Fibroblast of lung (primary cell): ENCODE measurements around the gene TFE3. TPM values are rescaled to one million over a fixed set of nuclear protein-coding genes. Genes with fewer than 3 reads are reported as not detected.

Source experiments
- DNase-seq, 2 donors: peaks; one replicate each; pipeline versions ENCODE4 v3.0.0 to v3.0.0-alpha.2; 2010; ENCODE audit warnings: low read depth in 2 of 2
- H2AFZ ChIP-seq: 2 replicates; pipeline ENCODE4 v1.5.1; 2012; ENCODE audit warnings: low read length, control low read depth, inconsistent platforms
- H3K27ac ChIP-seq: 2 replicates; pipeline ENCODE4 v1.5.1; 2011; ENCODE audit warnings: low read length, control low read depth; ENCODE audit not compliant: insufficient read depth
- H3K27me3 ChIP-seq: 2 replicates; pipeline ENCODE4 v1.5.1; 2011; ENCODE audit warnings: mild to moderate bottlenecking, low read length; ENCODE audit not compliant: control insufficient read depth, insufficient read depth
- H3K36me3 ChIP-seq: 2 replicates; pipeline ENCODE4 v1.5.1; 2011; ENCODE audit warnings: low read length; ENCODE audit not compliant: control insufficient read depth, insufficient read depth
- H3K4me1 ChIP-seq: 2 replicates; pipeline ENCODE4 v1.5.1; 2011; ENCODE audit warnings: low read length; ENCODE audit not compliant: control insufficient read depth, insufficient read depth; ENCODE audit errors: extremely low read depth
- H3K4me2 ChIP-seq: 2 replicates; pipeline ENCODE4 v1.5.1; 2011; ENCODE audit warnings: low read length, control low read depth; ENCODE audit not compliant: insufficient read depth; ENCODE audit errors: extremely low read depth
- H3K4me3 ChIP-seq, 4 experiments: fragments of 200-600 bp in 1 of 4; sonication (generic) in 1 of 4; replicated peaks in 1 of 4; 2 replicates each; pipeline ENCODE4 v1.5.1; 2011 to 2016; ENCODE audit warnings: low read length in 4 of 4, low read depth in 3 of 4, mild to moderate bottlenecking in 3 of 4, control low read depth in 2 of 4, inconsistent platforms in 1 of 4, mixed read lengths in 1 of 4; ENCODE audit not compliant: insufficient read depth in 1 of 4; ENCODE audit errors: control extremely low read depth in 1 of 4
- H3K79me2 ChIP-seq: 2 replicates; pipeline ENCODE4 v1.5.1; 2012; ENCODE audit warnings: mild to moderate bottlenecking, low read length, inconsistent platforms; ENCODE audit not compliant: control insufficient read depth, insufficient read depth
- H3K9ac ChIP-seq: 2 replicates; pipeline ENCODE4 v1.5.1; 2011; ENCODE audit warnings: mild to moderate bottlenecking, low read length, control low read depth; ENCODE audit not compliant: insufficient read depth
- H3K9me3 ChIP-seq: 2 replicates; pipeline ENCODE4 v1.5.1; 2012; ENCODE audit warnings: low read depth, low read length; ENCODE audit not compliant: control insufficient read depth, insufficient read depth
- H4K20me1 ChIP-seq: 2 replicates; pipeline ENCODE4 v1.5.1; 2011; ENCODE audit warnings: low read length; ENCODE audit not compliant: control insufficient read depth, insufficient read depth; ENCODE audit errors: extremely low read depth
- CTCF ChIP-seq, 2 donors: IDR thresholded peaks in 1 of 2; conservative IDR thresholded peaks in 1 of 2; 1 replicate in 1 of 2; 2 replicates in 1 of 2; pipeline ENCODE4 v1.5.1; 2011 to 2012; ENCODE audit warnings: low read length in 2 of 2, control low read depth in 1 of 2, inconsistent platforms in 1 of 2, low read depth in 1 of 2, mild to moderate bottlenecking in 1 of 2
- EZH2 ChIP-seq: IDR thresholded peaks from 2 replicates; pipeline ENCODE4 v1.5.1; 2012; ENCODE audit warnings: low read length, control low read depth, mild to moderate bottlenecking; ENCODE audit errors: missing control alignments
- polyA plus RNA-seq, 2 donors: library from polyadenylated mRNA; depleted of rRNA in 1 of 2; stranded (reverse) in 1 of 2; unstranded in 1 of 2; fragments of >200 nt; gene quantifications; 2 replicates each; pipeline ENCODE4 v1.2.1, GENCODE V29; 2011 to 2012; ENCODE audit warnings: missing spikeins in 1 of 2
- total RNA-seq: library from RNA; depleted of rRNA; stranded (reverse); fragments of >200 nt; gene quantifications from 2 replicates; pipeline ENCODE4 v1.2.1, GENCODE V29; 2014

TFE3 gene
- total and polyA plus RNA-seq, 2 donors (not counting 1 experiment from before 2014, with no cell fraction given), result 18.9 to 36.8 TPM

GRCh38 chrX:49061490-49061889 is 18.3 kb upstream of the TFE3 start:
- Histone ChIP-seq H3K9ac (no peak overlapping the region), H3K4me3 (no peak overlapping the region), H3K27me3 (no peaks in the 10 kb centered on the region), H3K4me2 (no peak overlapping the region), H2AFZ (no peak overlapping the region), H3K79me2 (no peaks in the 10 kb centered on the region), H4K20me1 (no peaks in the 10 kb centered on the region), H3K4me1 (no peaks in the 10 kb centered on the region), H3K36me3 (no peaks in the 10 kb centered on the region), H3K9me3 (no peaks in the 10 kb centered on the region), H3K27ac (no peak overlapping the region)
- TF ChIP-seq CTCF (conservative IDR thresholded peaks at IDR 0.05 in 1 of 2, IDR thresholded peaks at IDR 0.05 in 1 of 2; ENCODE audit: low read depth in 1 of 2, low read length in 2 of 2) (no peak), EZH2 (no peak)
- no peak for DNase-seq

- Histone ChIP-seq H3K4me1 (no peaks in the 10 kb centered on the region), H3K9me3 (no peaks in the 10 kb centered on the region), H3K4me3 (no peak overlapping the region), H2AFZ (no peak overlapping the region), H3K36me3 (no peaks in the 10 kb centered on the region), H3K79me2 (no peaks in the 10 kb centered on the region), H3K4me2 (no peak overlapping the region), H4K20me1 (no peaks in the 10 kb centered on the region), H3K27me3 (no peaks in the 10 kb centered on the region), H3K27ac (no peak overlapping the region), H3K9ac (no peak overlapping the region)
- DNase-seq, result no peak
- no peak for TF ChIP-seq CTCF (conservative IDR thresholded peaks at IDR 0.05 in 1 of 2, IDR thresholded peaks at IDR 0.05 in 1 of 2; ENCODE audit: low read depth in 1 of 2, low read length in 2 of 2)
These were observed 17.8 kb upstream of the TFE3 start for GRCh38 chrX:49060914-49061313.

GRCh38 chrX:49059681-49060085 is 16.5 kb upstream of the TFE3 start:
- Histone ChIP-seq H3K9ac (no peak overlapping the region), H3K27ac (no peak overlapping the region), H3K27me3 (no peaks in the 10 kb centered on the region), H3K9me3 (no peaks in the 10 kb centered on the region), H3K4me1 (no peaks in the 10 kb centered on the region), H3K79me2 (no peaks in the 10 kb centered on the region), H4K20me1 (no peaks in the 10 kb centered on the region), H3K4me2 (no peak overlapping the region), H3K4me3 (no peak overlapping the region), H3K36me3 (no peaks in the 10 kb centered on the region), H2AFZ (no peak overlapping the region)
- no peak for DNase-seq
- no peak for TF ChIP-seq CTCF (conservative IDR thresholded peaks at IDR 0.05 in 1 of 2, IDR thresholded peaks at IDR 0.05 in 1 of 2; ENCODE audit: low read depth in 1 of 2, low read length in 2 of 2)
- no peak for TF ChIP-seq EZH2
